GM19468 (cell line): ENCODE results near the gene CERT1.
A peak's percentile ranks its signal among the peaks of the same experiment; 100 is the strongest.
"Not testable (repeated sequence)": the region's sequence is repeated elsewhere in the genome, so short reads cannot be mapped to it uniquely, and the experiment has no call there.

Experiments
- ATAC-seq: cut with Tn5 transposase; IDR thresholded peaks from one replicate; pipeline ENCODE4 v1.9.1; 2021; ENCODE audit warnings: mild to moderate bottlenecking, moderate library complexity, moderate number of reproducible peaks; ENCODE audit not compliant: unreplicated experiment; ENCODE audit errors: extremely low read depth

Gene CERT1, protein sequence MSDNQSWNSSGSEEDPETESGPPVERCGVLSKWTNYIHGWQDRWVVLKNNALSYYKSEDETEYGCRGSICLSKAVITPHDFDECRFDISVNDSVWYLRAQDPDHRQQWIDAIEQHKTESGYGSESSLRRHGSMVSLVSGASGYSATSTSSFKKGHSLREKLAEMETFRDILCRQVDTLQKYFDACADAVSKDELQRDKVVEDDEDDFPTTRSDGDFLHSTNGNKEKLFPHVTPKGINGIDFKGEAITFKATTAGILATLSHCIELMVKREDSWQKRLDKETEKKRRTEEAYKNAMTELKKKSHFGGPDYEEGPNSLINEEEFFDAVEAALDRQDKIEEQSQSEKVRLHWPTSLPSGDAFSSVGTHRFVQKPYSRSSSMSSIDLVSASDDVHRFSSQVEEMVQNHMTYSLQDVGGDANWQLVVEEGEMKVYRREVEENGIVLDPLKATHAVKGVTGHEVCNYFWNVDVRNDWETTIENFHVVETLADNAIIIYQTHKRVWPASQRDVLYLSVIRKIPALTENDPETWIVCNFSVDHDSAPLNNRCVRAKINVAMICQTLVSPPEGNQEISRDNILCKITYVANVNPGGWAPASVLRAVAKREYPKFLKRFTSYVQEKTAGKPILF

DNA sequence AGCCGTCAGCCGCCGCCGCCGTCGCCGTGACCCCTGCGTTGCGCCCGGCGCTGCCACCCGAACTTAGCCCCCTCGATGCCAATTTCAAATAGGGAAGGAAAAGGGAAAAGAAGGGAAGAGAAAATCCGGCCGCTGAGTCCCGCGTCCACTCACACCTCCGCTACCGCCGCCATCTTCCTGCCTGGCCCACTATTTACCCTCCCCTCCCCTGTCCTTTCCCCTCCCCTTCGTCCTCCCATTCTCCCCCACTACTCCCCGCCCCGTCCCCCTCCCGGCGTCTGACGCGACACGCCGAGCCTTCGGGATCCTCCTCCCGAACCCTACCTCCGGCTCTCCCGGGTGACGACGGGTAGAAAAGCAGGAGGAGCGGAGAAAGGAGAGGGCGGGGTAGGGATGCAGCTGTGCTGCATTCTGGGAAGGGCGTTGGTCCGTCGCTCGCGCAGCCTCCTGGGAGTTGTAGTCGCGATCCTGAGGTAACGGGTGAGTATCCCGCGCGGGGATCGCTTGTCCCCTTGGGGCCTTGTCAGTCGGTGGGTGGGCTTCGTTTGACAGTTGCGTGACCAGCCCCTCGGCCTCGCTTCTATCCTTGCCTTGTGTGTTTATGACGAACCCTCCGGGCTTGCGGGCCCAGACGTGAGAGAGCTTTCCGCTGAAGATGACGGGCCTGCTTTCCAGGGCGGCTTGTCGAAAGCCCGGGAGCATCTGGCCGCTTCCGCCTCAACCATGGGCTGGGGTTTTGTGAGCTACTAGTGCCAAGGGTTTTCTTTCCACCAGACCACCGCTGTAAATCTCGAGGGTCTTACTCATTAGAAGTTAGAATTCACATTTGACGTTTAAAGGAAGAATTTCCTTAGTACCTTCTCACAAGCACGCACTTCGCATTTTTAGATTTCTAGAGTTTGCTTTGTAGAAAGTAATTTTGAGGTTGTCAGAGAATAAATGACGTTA is at the start of gene CERT1, which contains the start of gene POLK:
Gene CERT1 (minus strand): TSS at position 195 of the 948 bp plus-strand sequence. CDS start 422 bp downstream, outside the sequence.
Gene POLK (plus strand): TSS at position 457 of the 948 bp plus-strand sequence.
- ATAC-seq, result peak; percentile 86

DNA sequence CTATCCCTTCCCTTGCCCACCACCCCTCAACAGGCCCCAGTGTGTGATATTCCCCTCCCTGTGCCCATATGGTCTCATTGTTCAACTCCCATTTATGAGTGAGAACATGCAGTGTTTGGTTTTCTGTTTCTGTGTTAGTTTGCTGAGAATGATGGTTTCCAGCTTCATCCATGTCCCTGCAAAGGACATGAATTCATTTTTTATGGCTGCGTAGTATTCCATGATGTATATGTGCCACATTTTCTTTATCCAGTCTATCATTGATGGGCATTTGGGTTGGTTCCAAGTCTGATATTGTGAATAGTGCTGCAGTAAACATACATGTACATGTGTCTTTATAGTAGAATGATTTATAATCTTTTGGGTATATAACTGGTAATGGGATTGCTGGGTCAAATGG is 49.2 kb upstream of the CERT1 start:
- not testable (repeated sequence) for ATAC-seq

DNA sequence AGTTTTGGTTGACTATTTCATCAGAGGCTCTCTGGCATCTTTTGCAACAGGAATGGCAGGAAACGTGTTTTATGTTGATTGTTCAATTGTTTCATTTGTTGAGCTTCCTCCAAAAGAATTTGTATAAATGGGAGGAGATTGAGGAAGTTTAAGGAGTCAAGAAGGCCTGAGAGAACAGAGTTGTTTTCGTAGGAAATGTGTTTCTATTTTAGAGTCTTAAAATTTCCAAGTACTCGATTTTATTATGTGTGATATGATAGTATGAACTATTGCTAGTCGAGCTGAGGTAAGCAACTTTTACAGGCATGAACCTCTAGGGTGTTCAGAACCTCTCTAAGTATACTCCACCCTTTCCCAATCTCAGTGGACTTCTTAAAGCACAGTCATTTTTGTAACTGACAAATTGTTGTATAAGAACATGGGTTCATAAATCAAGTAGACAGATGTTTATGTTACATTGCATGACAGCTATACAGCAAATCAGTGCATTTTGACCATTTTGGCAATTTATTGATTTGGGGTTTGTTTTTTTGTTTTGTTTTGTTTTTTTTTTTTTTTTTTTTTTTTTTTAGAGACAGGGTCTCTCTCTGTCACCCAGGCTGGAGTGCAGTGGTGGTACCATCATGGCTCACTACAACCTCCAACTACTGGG is 47.7 kb upstream of the CERT1 start:
- no peak for ATAC-seq

DNA sequence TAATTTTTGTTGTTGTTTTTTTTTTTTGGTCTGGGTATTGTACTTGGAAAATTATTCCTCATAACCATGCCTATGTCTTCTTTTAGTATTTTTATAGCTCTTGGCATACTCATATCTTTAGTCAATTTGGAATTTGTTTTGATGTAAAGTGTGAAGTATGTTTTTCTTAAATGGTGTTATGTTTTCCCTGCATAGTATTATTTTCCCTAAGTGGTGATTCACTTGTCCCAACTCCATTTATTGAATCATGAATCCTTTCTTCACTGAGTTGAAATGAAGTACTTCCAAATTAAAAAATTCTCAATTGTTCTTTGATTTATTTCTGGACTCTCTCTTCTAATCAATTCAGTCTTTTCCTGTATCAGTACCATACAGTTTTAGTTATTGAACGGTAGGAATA is 46.8 kb upstream of the CERT1 start:
- no peak for ATAC-seq

DNA sequence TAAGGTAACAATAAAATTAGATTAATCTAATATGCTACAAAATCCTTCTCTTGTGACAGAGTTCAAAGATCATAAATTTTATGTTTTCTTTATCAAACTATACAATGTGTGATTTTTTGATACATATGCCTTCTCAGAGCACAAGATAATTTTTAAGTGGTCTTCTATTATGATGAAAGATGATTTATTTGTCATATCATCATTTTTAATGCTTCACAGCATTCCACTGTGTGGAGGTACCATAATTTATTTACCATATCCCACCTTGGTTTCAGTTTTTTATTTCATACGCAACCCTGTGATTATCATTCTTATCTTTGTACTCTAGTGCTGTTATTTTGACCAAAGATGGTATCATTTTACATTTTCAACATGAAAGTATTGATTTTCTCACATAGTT is 41.9 kb upstream of the CERT1 start:
- no peak for ATAC-seq

DNA sequence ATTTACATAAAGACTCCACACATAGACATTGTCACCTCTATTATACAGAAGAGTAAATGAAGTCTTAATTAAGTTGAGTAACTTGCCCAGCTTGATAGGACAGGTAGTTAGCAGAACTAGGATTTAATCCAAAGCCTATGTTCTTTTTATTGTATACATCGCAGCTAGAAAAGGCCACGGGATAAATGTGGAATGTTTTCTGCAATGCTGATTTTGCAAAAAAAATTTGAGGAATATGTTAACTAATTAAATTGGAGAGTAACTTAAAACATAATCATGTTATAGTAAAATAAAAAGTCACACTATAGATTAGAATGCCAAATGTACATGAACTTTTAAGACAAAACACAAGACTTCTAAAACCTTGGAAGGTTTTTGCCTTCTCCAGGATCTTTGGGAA is 41.3 kb upstream of the CERT1 start:
- no peak for ATAC-seq

DNA sequence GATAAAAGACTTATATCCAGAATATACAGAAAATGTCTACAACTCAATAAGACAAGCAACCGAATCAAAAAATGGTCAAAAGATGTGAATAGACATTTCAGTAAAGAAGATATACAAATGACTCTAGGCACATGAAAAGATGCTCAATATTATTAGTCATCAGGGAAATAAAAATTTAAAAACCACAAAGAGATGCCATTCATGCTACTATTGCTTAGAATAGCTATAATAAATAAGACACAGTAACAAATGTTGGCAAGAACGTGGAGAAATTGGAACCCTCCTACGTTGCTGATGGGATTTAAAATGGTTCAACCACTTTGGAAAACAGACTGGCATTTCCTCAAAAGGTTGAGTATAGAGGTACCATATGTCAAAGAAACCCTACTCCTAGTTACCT is 40.0 kb upstream of the CERT1 start:
- ATAC-seq, result no peak

DNA sequence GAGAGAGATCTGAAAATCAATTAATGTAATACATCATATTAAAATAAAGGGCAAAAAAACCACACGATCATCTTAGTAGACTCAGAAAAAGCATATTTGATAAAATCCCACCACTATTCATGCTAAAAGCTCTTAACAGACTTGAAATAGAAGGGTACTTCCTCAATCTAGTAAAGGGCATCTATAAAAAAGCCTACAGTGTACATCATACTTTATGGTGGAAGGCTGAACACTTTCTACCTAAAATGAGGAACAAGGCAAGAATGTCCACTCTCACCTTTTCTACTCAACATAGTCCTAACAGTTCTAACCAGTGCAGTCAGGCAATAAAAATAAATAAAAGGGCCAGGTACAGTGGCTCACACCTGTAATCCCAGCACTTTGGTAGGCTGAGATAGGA is 39.2 kb upstream of the CERT1 start:
- no peak for ATAC-seq

DNA sequence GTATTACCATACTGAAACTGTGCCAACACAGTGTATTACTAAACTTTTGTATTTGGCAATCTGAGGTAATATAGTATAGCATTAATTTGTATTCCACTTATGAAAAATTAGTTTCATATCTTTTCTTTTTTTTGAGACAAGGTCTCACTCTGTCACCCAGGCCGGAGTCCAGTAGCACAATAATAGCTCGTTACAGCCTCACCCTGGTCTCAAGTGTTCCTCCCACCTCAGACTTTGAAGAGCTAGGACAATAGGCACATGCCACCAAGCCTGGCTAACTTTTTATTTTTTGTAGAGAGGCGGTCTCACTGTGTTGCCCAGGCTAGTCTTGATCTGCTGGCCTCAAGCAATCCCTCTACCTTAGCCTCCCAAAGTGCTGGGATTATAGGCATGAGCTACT is 36.4 kb upstream of the CERT1 start:
- ATAC-seq, result no peak

DNA sequence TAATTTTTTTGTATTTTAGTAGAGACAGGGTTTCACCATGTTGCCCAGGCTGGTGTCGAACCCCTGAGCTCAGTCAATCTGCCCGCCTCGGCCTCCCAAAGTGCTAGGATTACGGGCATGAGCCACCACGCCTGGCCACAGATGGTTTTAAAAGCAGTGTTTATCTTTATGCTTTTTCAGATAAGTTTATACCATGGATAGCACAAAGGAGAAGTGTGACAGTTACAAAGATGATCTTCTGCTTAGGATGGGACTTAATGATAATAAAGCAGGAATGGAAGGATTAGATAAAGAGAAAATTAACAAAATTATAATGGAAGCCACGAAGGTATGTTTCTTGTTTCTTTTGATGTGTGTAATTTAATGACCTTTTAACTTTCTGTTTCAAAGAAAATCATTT is 35.4 kb upstream of the CERT1 start:
- no peak for ATAC-seq

DNA sequence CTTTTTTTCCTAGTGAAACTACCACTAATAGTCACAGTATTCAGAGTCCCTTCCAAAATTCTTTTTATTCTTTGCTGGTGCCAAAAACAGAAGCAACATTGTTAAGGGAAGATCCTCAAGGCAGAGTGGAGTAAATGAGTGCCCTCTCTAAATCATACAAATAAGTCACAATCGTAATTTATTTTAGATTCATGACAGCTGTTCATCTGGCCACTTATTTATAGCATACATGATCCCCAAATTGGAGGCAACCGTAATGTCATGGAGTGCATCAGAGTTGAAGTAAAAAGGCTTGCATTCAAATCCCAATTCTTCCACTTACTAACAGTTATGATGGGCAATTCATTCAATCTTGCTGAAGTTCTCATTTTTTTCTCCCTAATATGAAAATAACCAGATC is 33.7 kb upstream of the CERT1 start:
- ATAC-seq, result no peak

DNA sequence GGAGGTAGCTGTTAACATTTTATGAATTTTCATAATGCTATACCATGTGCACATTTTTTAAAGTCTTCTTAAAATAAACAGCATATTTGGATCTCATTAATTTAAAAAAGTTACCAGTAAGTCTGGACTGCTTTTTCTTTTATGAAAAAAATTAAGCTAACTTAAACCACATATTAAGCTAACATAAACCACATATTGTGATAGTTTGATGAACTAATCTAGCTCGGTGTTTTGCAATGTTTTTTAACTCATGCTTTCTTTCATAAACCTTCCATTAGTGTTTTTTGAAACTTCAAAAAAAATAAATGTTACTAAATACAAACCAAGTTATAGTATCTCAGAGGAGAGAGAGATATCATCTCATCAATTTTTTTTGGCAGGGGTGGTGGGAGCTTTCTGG is 26.8 kb upstream of the CERT1 start:
- no peak for ATAC-seq

DNA sequence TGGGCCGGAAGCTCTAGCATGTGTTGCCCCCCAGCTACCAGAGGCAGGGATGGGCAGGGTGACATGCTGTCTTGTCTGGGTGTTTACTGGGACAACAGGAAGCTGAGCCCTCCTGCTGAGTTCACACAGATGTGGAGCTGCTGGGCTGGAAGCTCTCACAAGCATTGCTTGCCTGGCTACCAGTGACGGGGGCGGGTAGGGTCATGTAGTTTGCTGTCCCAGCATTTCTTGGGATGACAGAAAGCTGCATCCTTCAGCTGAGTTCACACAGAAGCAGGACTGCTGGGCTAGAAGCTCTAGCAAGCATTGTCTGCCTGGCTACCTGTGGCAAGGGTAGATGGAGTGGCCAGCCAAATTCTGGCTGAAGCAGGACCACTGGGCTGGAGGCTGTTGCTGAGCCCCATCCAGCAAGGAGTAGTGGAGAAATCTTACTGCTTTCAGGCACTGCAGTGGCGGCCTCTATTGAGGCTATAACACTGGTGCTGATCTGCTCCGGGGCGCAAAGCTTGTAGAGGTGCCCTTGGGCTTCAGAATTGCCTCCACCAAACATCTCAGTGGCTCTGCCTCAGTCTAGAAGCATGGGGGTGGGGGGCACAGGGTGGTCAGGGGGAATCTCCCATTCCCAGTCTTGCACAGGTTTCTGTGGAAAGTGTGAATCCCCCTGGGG is 25.4 kb upstream of the CERT1 start:
- ATAC-seq, result no peak

DNA sequence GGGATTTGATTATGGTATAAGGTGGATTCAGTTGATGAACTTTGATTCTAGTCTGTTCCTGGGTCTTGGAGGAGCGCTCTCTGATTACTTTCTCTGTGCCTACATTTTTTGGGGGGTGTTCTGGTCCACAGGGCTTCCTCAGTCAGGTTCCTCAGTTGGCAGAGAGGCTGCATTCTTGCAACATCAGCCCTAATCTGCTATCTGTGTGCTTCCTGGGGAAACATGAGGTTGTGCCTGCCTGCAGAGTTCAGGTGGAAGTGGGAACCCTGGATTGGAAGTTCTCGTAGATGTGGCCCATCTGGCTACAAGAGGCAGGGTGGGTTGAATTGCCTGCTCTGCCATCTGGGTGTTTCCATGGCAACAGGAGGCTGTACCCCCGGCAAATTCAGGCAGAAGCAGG is 24.7 kb upstream of the CERT1 start:
- no peak for ATAC-seq

DNA sequence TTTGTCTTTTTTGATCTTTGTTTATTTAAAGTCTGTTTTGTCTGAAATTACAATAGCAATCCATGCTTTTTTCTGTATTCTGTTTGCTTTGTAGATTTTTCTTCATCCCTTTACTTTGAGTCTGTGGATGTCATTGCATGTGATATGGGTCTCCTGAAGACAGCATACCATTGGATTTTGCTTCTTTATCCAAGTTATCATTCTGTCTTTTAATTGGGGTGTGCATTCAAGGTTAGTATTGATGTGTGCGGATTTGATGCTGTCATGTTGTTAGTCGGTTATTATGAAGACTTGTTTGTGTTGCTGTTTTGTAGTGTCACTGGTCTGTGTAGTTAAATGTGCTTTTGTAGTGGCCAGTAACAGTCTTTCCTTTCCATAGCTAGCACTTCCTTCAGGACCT is 23.3 kb upstream of the CERT1 start:
- ATAC-seq, result no peak

DNA sequence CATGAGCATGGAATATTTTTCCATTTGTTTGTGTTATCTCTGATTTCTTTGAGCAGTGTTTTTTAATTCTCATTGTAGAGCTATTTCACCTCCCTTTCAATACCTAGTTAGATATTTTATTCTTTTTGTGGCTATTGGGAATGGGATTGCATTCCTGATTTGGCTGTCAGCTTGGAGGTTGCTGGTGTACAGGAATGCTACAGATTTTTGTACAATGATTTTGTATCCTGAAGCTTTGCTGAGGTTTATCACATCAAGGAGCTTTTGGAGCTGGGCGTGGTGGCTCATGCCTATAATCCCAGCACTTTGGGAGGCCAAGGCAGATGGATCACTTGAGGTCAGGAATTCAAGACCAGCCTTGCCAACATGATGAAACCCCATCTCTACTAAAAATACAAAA is 22.3 kb upstream of the CERT1 start:
- not testable (repeated sequence) for ATAC-seq

DNA sequence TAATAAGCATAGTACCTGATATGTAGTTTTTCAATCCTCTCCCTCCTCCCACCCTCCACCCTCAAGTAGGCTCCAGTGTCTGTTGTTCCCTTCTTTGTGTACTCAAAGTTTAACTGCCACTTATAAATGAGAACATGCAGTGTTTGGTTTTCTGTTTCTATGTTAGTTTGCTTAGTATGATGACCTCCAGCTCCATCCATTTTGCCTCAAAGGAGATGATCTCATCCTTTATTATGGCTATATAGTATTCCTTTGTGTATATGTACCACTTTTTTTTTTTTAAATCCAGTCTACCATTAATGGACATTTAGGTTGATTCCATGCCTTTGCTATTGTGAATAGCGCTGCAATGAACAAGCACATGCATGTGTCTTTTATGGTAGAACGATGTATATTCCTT is 20.8 kb upstream of the CERT1 start:
- no peak for ATAC-seq

DNA sequence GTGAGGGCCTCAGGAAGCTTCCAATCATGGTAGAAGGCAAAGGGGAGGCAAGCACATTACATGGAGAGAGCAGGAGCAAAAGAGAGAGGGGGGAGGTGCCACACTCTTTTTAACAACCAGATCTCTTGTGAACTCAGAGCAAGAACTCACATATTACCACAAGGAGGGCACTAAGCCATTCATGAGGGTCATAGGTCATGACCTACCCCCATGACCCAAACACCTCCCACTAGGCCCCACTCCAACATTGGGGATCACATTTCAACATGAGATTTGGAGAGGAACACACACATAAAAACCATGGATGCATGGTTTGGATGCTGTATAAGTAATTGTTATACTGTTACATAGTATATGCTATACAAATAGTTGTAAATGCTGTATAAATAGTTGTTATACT is 17.8 kb upstream of the CERT1 start:
- no peak for ATAC-seq

DNA sequence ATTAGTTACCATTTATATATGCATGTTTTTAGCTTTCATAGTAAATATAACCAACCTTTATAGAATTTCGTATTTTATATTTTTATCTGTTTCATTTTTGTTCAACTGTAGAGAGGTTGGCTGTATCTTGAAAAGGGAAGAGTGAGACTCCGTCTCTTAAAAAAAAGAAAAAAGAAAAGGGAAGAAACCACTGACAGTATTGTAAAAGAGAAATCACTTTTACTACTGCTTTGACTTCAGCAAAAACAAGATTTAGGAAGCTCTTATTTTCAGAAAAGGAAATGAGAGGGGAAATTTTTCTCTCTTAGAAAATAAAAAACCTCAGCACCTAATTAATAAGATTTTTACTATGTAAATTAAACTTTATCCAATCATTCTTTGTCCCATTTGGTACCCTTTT is 14.6 kb upstream of the CERT1 start:
- no peak for ATAC-seq

DNA sequence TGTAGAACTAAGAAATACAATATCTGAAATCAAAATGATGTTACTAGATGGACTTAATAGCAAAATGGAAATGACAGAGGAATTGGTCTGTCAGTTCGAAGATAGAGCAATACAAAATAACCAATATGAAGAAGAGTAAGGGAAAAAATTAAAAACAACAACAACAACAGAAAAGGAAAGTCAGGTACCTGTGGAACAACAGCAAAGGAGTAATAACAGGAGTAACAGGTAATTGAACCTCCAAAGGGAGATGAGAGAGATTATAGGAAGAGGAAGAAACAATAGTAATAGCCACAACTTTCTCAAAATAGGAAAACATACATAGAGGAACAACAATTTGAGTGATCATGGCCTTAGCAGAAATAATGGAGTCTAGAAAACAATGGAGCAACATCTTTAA is 13.9 kb upstream of the CERT1 start:
- no peak for ATAC-seq
